NCI-H1694 (cell line): ENCODE results near the gene UBE2D4.
A peak's percentile ranks its signal among the peaks of the same experiment; 100 is the strongest.
"Not testable (repeated sequence)": the region's sequence is repeated elsewhere in the genome, so short reads cannot be mapped to it uniquely, and the experiment has no call there.

Experiments used
- DNase-seq: peaks from one replicate; lab custom pipeline; 2025; lab: John Stamatoyannopoulos, UW

Gene UBE2D4

GRCh38 chr7:43925984-43926797 is at the start of gene UBE2D4:
Gene UBE2D4 (plus strand): TSS chr7:43926436. CDS start chr7:43926533, 97 bp downstream.
- peak; percentile 79 for DNase-seq

- DNase-seq: no peak
Measured at GRCh38 chr7:43876976-43877745, 49.1 kb upstream of the UBE2D4 start.

- no peak for DNase-seq
Measured at GRCh38 chr7:43877968-43878864, 48.0 kb upstream of the UBE2D4 start.

DNA sequence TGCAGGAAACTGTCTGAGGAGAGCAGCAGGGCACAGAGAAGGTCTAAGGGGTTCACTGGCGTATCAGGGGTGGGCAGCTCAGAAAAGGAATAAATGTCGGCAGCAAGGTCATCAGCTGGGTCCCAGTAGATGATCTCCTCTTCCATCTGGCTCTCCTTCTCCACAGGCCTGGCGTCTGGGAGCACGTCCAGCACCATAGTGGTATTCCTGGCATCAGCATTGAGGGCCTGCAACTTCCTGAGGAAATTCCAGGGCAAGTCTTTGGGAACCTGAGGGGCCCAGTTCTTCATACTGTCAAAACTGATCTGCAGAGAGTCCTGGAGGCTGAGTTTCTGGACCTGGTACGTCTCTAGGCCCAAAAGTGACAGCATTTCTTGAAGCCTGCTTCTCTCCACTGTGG is 47.4 kb upstream of the UBE2D4 start:
- DNase-seq: no peak

GRCh38 chr7:43879477-43879876 is 46.8 kb upstream of the UBE2D4 start:
- no peak for DNase-seq

DNA sequence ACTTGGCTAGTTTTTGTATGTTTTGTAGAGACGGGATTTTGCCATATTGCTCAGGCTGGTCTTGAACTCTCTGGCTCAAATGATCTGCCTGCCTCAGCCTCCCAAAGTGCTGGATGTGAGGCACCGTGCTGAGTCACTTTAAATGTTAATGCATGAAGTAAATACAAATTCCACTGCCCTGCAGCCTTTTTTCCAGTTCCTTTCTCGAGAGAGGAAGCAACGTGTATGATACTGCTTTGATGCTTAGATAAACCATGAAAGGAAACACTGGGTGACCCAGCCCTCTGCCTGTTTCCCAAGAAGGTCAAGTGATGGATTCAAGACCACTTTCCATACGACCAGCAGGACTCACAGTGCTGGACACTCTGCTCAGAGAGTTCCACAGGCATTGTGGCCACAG is 45.6 kb upstream of the UBE2D4 start:
- no peak for DNase-seq

- DNase-seq: no peak
Measured at GRCh38 chr7:43884209-43884608, 42.0 kb upstream of the UBE2D4 start.

GRCh38 chr7:43884617-43885016 is 41.6 kb upstream of the UBE2D4 start:
- DNase-seq: no peak

DNA sequence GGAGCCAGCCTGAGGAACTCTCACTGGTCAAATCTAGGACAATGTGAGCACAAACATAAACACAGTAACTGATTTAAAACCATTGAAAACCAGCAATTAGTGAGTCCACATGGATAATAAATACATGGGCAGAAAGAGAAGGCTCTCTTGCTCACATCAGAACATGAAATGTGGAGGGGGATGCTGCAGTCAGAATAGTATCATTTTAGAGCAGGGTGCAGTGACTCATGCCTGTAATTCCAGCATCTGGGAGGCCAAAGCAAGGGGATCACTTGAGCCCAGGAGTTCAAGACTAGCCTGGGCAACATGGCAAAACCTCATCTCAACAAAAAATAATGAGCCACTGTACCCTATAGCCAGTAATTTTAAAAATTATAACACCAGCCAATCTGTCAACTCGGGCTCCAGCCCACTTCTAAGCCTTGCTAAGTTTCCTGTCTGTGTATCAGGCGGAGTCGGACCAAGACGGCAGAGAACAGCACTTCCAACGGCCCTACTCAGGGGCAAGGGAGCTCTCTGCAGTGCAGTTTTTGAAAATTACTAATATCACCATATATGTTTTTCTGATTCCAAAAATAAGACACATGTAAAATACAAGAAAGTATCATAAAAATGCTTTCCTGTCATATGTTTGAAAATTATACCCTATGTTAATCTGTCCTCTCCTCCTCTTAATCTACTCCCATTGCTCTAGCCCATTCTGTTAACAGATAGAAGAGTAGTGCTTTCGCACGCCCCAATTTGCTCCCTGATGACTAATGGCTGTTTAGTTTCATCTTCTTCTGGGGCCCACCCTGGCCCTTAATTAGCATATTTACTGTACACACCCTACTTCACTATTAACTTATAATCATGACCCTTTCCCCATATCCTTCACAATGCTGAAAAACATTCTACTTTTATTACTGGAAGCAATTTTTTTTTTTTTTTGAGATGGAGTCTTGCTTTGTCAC is 37.0 kb upstream of the UBE2D4 start:
- no peak for DNase-seq

GRCh38 chr7:43890468-43890867 is 35.8 kb upstream of the UBE2D4 start:
- no peak for DNase-seq

DNA sequence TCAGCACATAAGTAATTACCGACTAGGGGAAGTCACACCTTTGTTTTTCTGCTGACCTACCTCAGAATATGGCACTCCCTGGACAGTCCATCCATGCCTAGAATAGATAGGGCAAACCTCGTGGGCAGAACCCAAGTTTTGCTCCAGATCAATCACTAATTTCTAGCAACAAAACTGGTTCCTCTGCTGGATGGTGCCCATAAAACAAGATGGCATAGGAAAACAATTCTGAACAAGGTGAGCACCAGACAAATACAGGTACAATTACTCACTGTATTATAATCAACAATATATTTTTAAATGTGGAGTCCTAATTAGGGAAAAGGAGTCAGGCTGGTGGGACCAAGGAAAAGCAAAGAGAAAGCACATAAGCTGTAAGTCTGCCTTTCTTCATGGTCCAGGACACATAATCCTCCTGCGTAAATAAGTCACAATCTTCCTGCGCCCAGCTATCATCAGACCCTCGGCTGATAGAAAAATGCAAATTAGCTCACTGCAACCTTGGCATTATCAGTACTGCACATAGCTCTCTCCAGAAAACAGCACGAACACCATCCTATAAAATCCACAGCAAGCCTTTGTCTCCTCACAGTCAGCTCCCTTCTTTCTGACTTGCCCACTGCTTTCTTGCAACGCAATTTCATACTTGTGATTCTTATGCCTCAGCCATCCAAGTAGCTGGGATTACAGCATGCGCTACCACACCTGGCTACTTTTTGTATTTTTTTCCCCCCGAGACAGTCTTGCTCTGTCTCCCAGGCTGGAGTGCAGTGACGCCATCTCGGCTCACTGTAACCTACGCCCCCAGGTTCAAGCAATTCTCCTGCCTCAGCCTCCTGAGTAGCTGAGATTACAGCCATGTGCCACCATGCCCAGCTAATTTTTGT is 34.9 kb upstream of the UBE2D4 start:
- DNase-seq: no peak

DNA sequence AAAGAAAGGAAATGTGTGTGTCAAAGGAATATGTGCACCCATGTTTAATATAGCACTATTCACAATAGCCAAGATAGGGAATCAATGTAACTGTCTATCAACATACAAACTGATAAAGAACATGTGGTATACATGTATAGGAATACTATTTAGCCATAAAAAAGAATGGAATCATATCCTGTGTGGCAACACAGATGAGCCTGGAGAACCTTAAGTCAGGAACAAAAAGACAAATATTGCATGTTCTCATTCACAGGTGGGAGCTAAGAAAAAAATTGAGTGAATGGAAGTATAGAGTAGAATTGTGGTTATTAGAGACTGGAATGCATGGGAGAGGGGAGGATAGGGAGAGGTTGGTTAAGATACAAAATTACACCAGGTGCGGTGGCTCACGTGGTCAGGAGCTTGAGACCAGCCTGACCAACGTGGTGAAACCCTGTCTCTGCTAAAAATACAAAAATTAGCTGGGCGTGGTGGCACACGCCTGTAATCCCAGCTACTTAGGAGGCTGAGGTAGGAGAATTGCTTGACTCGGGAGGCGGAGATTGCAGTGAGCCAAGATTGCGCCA is 30.3 kb upstream of the UBE2D4 start:
- no peak for DNase-seq

DNA sequence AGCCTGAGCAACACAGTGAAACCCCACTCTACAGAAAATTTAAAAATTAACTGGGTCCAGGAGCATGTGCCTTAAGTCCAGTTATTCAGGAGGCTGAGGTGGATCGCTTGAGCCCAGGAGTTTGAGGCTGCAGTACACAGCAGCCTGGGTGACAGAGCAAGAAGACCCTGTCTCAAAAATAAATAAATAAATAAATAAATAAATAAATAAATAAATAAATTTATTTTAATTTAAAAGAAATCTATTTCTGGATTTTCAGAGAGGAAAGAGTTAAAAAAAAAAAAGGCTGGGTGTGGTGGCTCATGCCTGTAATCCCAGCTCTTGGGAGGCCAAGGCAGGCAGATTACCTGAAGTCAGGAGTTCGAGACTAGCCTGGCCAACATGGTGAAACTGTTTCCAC is 27.7 kb upstream of the UBE2D4 start:
- DNase-seq: not testable (repeated sequence)

DNA sequence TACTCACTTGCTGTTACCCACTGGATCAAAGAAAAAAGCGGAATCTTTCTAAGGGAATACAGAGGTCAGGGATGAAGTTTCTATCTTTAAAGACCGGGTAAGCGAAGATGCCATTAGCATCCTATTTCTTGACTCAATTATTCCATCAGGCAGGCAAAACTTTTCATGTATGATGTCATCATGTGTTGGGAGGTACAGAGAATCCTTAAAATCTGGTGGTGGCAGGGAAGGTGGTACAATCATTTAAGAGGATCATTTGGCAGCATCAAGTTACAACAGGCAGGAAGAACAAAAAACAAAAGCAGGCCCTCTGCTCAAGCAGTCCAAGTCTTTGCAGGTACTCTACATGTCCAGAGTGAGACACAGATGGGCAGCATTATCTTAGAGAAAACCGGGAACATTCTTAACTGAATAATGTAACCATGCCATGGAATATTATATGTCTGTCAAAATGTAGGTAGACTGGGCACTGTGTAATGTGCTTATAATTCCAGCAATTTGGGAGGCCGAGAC is 23.6 kb upstream of the UBE2D4 start:
- DNase-seq: no peak

DNA sequence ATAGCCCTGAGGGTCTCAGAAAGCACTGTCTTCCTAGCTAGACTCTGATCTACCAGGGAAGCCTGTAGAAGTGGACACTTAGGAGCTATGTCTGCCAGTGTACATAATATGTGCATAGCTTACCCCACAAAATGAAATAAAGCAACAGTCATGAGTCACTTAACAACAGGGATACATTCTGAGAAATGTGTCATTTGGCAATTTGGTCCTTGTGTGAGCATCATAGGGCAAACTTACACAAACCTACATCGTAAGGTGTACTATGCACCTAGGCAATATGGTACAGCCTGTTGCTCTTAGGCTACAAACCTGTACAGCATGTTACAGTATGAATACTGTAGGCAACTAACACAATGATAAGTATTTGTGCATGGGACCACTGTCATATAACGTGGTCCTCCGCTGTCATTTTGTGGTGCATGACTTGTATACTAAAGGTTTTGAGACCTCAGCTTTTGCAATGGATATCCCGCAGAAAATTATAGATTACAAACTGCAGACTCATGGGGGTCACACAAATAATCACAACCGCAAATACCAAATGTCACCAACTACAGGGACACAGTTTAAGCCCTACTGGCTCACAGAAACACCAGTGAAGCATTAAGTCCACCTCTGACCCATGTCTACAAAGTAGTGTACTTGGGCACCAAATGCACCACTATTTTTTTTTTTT is 21.6 kb upstream of the UBE2D4 start:
- DNase-seq: no peak

DNA sequence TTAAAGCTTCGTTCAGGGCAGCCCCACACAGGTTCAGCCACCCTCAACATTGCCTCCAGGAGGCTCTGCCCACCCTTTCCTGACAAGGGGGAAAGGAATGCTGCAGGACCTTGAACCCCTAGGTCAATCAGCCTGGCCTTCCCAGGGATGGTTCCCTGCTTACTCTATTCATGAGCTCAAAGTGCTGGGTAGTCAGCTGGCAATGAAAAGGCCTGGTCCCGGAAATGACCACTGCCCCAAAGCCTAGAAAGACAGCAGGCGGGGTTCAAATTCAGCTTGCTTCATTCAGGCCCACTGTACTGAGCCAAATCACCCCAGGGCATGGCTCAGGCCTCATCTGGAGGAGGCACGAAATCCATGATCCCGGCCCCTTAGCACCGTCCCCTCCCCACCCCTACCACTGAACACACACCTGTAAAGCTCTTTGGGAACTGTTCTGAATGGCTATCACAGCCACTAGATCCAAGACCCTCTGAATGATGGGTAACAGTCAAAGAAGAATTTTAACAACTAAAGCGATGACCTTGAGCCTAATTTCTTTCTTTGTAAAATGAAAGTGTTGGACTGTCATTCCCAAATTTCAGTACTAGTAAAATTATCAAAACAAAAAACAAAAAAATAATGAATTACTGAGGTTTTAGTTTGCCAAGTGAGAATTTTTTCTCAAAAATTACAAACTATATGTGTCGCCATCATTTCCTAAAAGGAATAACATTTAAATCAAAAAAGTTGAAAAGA is 20.9 kb upstream of the UBE2D4 start:
- no peak for DNase-seq

DNA sequence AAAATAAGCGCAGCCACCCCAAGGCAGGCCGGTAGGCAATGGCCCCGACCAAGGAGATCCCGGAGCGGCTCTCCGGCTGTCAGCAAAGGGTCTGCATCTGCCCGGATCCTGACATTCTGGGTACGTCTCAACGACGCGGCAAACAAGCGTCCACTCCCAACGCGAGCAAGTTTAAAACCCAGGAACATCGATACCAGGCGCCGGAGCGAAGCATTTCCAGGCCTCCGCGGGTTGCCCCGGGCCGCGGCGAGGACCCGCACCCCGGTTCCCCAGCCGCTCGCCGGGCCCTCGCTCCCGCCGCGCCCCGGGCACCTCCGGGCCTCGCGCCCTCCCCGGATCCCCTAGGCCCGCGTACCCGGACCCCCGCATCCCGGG is 20.3 kb upstream of the UBE2D4 start:
- DNase-seq: no peak

DNA sequence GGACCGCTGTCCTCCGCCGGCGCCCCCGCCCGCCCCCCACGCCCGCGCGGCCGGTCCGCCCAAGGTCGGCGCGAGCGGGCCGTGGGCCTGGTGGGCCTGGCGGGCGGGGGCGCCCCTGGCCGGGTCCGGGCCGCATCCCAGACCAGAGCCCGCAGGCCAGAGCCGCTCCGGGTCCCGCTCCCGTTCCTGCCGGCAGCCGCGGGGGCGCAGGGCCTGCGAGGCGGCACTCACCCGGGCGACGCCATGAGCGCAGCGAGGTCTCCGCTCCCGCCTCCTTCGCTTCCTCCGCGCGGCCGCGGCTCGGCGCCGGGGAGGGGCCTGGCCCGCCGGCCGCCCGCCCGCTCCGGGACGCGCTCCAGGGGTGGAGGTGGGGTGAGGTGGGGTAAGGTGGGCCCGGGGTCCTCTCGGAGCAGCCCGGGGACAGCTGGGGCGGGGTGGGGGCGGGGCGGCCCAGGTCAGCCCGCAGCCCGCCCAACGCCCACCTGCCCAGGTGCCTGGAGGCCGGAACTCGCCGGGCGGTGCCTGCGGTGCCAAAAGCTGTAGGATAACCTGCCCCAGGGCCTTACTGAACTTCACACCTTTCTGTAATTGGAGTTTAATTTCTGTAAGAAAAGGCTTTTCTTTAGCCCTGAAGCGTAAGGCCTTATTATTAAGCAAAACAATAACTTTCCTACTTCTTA is 19.8 kb upstream of the UBE2D4 start, which contains the start of gene URGCP:
TSS of gene URGCP (minus strand) at position 266 of the 680 bp plus-strand sequence. CDS start at position 245, 21 bp downstream.
- DNase-seq: no peak
